Left ventricle myocardium inferior (tissue), 1 donor: ENCODE measurements around the gene DCAF10. TPM values are rescaled to one million over a fixed set of nuclear protein-coding genes. Genes with fewer than 3 reads are reported as not detected.

Experiments
- DNase-seq: peaks from one replicate; pipeline ENCODE4 v3.0.0-alpha.2; 2020
- H3K27ac ChIP-seq: fragments of 200-600 bp; replicated peaks from 2 replicates; pipeline ENCODE4 v1.8.0; 2021
- H3K27me3 ChIP-seq: fragments of 200-600 bp; 2 replicates; pipeline ENCODE4 v1.8.0; 2021; ENCODE audit warnings: low read depth
- H3K36me3 ChIP-seq: fragments of 200-600 bp; 2 replicates; pipeline ENCODE4 v1.8.0; 2021
- H3K4me1 ChIP-seq: fragments of 200-600 bp; 2 replicates; pipeline ENCODE4 v1.8.0; 2021
- H3K4me3 ChIP-seq: fragments of 200-600 bp; 2 replicates; pipeline ENCODE4 v1.8.0; 2021; ENCODE audit warnings: mild to moderate bottlenecking, moderate library complexity
- H3K9me3 ChIP-seq: fragments of 200-600 bp; replicated peaks from 2 replicates; pipeline ENCODE4 v1.8.0; 2021
- intact Hi-C: fragments of 100-400 bp; cut with micrococcal nuclease; formaldehyde crosslinking; loops from one replicate; pipeline ENCODE4 v1.11.0; 2022
- total RNA-seq: library from RNA; stranded (reverse); fragmentation: NEBNext Ultra II Directional; extraction: Animal tissue kit (Norgen Biotek cat#: 25700); gene quantifications from one replicate; pipeline ENCODE4 v1.2.1, GENCODE V29; 2021
- TF ChIP-seq, protein P1 (sequence below): fragments of 200-600 bp; IDR thresholded peaks from 2 replicates; pipeline ENCODE4 v1.8.0; 2021; ENCODE audit warnings: antibody characterized with exemption, mild to moderate bottlenecking, borderline replicate concordance
- donor health status: DM: no; HTN: yes; CAD: no; lungs with severe emphysema.

DCAF10 gene
- total RNA-seq, 1 donor from 2014 or later, result 20.8 TPM

DNA sequence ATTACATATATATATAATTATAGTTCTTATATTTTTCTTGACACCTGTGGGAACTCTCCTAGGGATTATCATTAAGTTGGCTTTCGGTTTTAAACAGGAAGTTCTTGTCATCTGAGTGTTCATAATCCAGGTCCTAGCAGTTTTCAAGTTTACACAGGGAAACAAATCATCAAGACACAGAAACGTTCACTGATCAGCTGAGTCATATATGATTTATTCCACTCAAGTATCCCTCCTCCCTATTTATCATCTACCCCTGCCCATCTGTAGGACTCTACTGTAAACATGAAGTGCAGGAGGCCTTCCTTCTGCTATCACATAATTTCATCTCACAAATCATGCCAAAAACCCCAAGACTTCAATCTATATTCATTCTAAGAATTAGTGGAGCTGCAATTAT, 97.1 kb downstream of the DCAF10 start:
- intact Hi-C loops, result no loop called here
- peaks cover 11% of the 10 kb centered on the region for H3K4me1 ChIP-seq
- no peaks in the 10 kb centered on the region for H3K9me3 ChIP-seq
- H3K4me3 ChIP-seq, result no peak overlapping the region
- H3K27ac ChIP-seq, result no peak overlapping the region
- no peak for DNase-seq
- peaks cover 74% of the 10 kb centered on the region for H3K36me3 ChIP-seq
- TF ChIP-seq, protein P1, sequence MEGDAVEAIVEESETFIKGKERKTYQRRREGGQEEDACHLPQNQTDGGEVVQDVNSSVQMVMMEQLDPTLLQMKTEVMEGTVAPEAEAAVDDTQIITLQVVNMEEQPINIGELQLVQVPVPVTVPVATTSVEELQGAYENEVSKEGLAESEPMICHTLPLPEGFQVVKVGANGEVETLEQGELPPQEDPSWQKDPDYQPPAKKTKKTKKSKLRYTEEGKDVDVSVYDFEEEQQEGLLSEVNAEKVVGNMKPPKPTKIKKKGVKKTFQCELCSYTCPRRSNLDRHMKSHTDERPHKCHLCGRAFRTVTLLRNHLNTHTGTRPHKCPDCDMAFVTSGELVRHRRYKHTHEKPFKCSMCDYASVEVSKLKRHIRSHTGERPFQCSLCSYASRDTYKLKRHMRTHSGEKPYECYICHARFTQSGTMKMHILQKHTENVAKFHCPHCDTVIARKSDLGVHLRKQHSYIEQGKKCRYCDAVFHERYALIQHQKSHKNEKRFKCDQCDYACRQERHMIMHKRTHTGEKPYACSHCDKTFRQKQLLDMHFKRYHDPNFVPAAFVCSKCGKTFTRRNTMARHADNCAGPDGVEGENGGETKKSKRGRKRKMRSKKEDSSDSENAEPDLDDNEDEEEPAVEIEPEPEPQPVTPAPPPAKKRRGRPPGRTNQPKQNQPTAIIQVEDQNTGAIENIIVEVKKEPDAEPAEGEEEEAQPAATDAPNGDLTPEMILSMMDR, result no peak
- no peaks in the 10 kb centered on the region for H3K27me3 ChIP-seq

DNA sequence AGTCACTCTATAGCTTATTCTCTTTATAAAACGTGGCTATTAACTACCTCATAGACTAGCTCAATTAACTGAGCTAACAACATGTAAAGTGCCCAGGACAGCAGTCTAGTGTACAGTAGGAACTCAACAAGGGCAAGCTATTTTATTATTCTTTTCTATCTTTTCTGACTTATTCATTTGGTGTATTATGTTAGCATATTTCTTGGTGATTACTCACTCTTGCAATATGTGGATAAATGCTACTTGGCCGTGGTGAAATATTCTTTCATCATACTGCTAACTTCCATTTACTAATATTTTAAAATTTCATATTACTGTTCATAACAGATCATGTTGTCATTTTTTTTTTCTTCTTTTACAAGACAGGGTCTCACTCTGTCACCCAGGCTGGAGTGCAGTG, 98.4 kb downstream of the DCAF10 start:
- no peak for DNase-seq

DNA sequence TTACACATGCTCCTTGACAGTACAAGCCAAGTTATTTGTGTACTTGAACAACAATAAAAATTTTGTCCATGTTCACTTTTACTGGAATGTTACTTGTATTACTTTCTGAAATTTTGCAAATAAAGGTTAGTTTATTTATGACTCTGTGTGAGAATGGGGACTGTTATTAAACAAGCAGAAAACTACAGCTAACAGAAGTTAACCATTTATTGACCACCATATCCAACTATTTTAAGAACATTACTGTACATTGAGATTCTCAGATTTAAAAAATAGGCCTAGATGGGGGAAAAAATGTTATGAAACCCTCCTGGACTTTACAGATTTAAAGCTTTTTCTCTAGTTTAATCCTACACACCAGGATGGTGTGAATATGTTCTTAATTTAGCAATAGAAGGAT, 101.5 kb downstream of the DCAF10 start:
- intact Hi-C loops, result no loop called here
- TF ChIP-seq, protein P1, result no peak
- H3K4me3 ChIP-seq, result no peak overlapping the region

More for the DNA sequence above, 98.4 kb downstream of the DCAF10 start:
- Histone ChIP-seq H3K4me3 (no peak overlapping the region), H3K27ac (no peak overlapping the region), H3K36me3 (peaks cover 61% of the 10 kb centered on the region), H3K9me3 (no peaks in the 10 kb centered on the region), H3K4me1 (peaks cover 25% of the 10 kb centered on the region), H3K27me3 (no peaks in the 10 kb centered on the region)
- intact Hi-C loops, result no loop called here
- TF ChIP-seq, protein P1, result no peak

DNA sequence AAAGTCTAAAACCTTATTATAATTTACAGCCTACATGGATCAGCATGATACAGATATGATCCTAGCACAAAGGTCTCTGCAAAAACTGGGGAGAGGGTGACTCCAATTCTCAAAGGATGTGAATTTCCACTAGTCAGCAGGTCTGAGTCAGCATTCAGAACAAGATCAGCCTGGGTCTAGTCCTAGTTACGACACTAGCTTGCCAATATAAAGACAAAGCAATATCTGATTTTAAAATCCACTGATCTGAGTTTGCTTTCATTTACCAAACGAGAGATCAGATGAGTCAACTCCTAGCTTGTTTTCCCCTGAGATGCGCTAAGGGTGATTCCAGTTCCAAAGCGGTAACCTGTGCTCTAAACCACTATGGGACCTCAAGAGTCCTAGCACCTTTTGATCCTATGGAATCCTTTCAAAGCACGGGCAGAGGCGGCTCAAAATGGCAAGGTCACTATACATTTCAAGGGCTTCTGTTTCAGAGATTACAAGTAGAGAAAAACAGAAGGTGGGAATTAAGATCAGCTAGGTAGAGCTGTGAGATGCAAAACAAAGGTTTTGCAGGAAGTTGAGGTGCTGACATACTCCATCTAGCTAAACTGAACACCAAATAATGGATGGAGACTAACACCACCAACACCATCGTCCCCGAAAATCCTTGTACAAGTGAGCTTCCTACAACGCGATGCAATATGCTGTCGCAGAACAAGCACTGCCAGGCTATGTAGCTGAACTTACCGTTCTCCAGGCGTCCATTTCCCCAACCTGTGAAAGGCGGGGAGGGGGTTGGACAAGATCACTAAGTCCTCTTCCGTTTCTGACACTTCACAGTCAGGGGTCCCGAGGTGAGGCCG, 102.4 kb downstream of the DCAF10 start:
- no peaks in the 10 kb centered on the region for H3K9me3 ChIP-seq
- TF ChIP-seq, protein P1, result no peak
- intact Hi-C loops, result no loop called here
- peaks cover 23% of the 10 kb centered on the region for H3K36me3 ChIP-seq
- DNase-seq, result no peak
- H3K4me1 ChIP-seq, result peaks cover 38% of the 10 kb centered on the region
- peak overlapping the region; percentile 98 for H3K4me3 ChIP-seq
- H3K27ac ChIP-seq, result peak overlapping the region; percentile 94
- no peaks in the 10 kb centered on the region for H3K27me3 ChIP-seq

More for the DNA sequence above, 101.5 kb downstream of the DCAF10 start:
- no peaks in the 10 kb centered on the region for H3K9me3 ChIP-seq
- H3K27me3 ChIP-seq, result no peaks in the 10 kb centered on the region
- H3K27ac ChIP-seq, result no peak overlapping the region
- peaks cover 32% of the 10 kb centered on the region for H3K36me3 ChIP-seq
- DNase-seq, result no peak
- H3K4me1 ChIP-seq, result peaks cover 38% of the 10 kb centered on the region

DNA sequence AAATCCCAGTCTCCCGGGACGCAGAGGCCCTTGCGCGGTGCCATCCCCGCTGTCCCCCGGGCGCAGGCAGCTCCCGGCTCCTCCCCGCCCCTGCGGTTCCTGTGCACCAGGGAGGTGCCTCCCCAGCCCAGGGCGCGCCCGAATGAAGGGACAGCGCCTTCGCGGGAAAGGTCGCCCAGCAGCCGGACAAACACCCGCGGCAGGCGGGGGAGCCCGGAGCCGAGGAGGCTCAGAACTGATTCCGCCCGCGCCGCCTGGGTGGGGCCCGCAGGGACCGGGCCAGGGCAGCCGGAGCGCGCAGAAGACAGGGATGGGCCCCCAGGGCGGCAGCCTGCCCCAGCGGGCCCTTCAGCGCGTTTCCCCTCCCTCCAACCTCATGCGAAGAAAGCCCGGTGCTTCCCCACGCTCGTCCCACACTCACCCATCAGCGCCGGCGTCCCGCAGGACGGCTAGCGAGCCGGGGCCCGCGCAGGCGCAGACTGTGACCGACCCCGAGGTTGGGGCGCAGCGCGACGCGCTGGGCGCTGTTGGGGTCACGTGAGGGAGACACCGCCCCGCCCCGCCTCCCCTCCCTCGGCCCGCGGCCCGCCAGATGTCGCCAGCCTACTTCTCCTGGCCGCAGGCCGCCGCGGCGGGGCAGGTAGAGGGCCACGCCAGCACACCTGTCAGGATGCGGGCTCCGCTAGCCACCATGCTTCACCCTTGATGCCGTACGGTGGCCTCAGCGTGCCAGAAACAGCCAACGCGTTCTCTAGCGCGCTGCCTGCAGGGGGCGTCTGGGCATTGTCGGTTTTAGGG, 103.2 kb downstream of the DCAF10 start, which contains the start of gene SLC25A51:
Gene SLC25A51 (minus strand): TSS at position 481 of the 798 bp plus-strand sequence. CDS start 15,577 bp downstream, outside the sequence.
- H3K36me3 ChIP-seq, result peaks cover 14% of the 10 kb centered on the region

More for the DNA sequence above, 103.2 kb downstream of the DCAF10 start, which contains the start of gene SLC25A51:
- Histone ChIP-seq H3K4me3 (peak within 1 kb of the TSS; percentile 98), H3K9me3 (no peaks in the 10 kb centered on the region), H3K27ac (peak within 1 kb of the TSS; percentile 94), H3K4me1 (peaks cover 38% of the 10 kb centered on the region), H3K27me3 (no peaks in the 10 kb centered on the region)
- intact Hi-C loops, result no loop called here
- TF ChIP-seq, protein P1, result peak; percentile 90
- DNase-seq, result peak; percentile 94
